ENCODE data around the gene TIA1. TPM values are rescaled to one million over a fixed set of nuclear protein-coding genes. Genes with fewer than 3 reads are reported as not detected.

The TIA1 gene
- total RNA-seq, 4 donors from 2014 or later = 41.1 to 82.2 (median 47.3) TPM

DNA sequence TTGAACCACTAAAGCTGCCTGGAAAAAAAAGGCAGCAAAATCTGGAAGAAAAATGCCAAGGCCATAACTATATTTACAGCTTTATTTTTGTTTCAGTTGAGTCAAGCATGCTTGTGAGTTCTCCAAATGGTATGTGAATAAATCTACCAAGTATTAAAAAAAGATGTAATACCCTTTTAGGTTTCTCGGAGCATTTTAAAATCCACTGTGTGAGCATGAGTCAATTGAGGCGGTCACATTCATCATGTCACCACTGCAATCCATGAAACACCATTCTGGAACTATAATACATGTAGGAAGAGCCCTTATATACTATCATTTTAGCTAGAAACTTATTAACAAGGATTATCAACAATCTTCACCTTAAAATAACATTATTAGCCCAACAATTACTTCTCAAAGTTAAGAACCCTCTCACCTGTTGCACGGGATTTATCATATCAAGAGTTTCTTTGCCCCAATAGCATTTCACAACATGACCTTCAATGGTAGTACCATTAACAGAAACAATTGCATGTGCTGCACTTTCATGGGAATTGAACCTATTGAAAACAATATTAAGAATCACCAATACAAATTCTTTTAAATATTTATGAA, 33.4 kb downstream of the TIA1 start:
- intact Hi-C loops (cut with DNase I) = no loop called here
- no peak for DNase-seq (ENCODE audit: extremely low spot score)
- H3K4me1 ChIP-seq = no peaks in the 10 kb centered on the region
- no peaks in the 10 kb centered on the region for H3K27me3 ChIP-seq
- H3K4me3 ChIP-seq = no peak overlapping the region
- H3K9me3 ChIP-seq = no peaks in the 10 kb centered on the region
- WGBS = 88% methylated on average over 3 of the region's 3 CpGs
- peaks cover 43 to 94% (median 73%) of the 10 kb centered on the region in 4 donors for H3K36me3 ChIP-seq
- no peak overlapping the region for H3K27ac ChIP-seq (replicated peaks in 1 of 4)
- no peak for TF ChIP-seq POLR2A (IDR thresholded peaks at IDR 0.05; ENCODE audit: low read depth)
- TF ChIP-seq POLR2AphosphoS5 (IDR thresholded peaks at IDR 0.05) = no peak
- TF ChIP-seq EP300 (IDR thresholded peaks at IDR 0.05) = no peak
- no peak for TF ChIP-seq CTCF (IDR thresholded peaks at IDR 0.05)

DNA sequence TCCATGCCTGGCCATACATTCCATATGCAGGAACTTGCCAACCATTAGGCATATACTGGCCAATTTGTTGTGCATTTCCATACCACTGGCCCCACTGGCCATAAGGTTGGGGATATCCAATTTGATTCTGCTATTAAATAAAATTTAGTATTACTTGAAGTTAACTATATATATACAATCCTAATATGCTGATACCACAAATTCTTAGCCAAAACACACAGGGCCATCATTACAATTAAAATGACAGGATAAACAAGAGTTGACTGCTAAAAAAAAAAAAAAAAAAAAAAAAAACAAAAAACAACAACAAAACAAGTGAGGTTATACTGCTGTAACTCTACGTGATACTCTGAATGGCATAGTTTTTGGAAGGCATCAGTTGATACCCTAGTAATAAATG, 34.1 kb downstream of the TIA1 start:
- TF ChIP-seq POLR2A (IDR thresholded peaks at IDR 0.05; ENCODE audit: low read depth) = no peak
- TF ChIP-seq CTCF (IDR thresholded peaks at IDR 0.05) = no peak
- TF ChIP-seq EP300 (IDR thresholded peaks at IDR 0.05) = no peak
- TF ChIP-seq POLR2AphosphoS5 (IDR thresholded peaks at IDR 0.05) = no peak
- Histone ChIP-seq H3K4me1 (no peaks in the 10 kb centered on the region), H3K36me3 (peaks cover 38 to 87% (median 67%) of the 10 kb centered on the region in 4 donors), H3K27ac (replicated peaks in 1 of 4) (no peak overlapping the region), H3K9me3 (no peaks in the 10 kb centered on the region), H3K27me3 (no peaks in the 10 kb centered on the region), H3K4me3 (no peak overlapping the region)
- DNase-seq (ENCODE audit: extremely low spot score) = no peak
- intact Hi-C loops (cut with DNase I) = no loop called here
- 90% methylated on average over 1 of the region's 1 CpG for WGBS

- Histone ChIP-seq H3K27ac (replicated peaks in 1 of 4) (no peak overlapping the region), H3K4me1 (no peaks in the 10 kb centered on the region), H3K36me3 (peaks cover 25 to 77% (median 50%) of the 10 kb centered on the region in 4 donors), H3K27me3 (no peaks in the 10 kb centered on the region), H3K4me3 (no peak overlapping the region), H3K9me3 (no peaks in the 10 kb centered on the region)
- WGBS = 89% methylated on average over 3 of the region's 3 CpGs
- intact Hi-C loops (cut with DNase I) = no loop called here
- TF ChIP-seq POLR2A (IDR thresholded peaks at IDR 0.05; ENCODE audit: low read depth) (no peak), POLR2AphosphoS5 (IDR thresholded peaks at IDR 0.05) (no peak), CTCF (IDR thresholded peaks at IDR 0.05) (no peak), EP300 (IDR thresholded peaks at IDR 0.05) (no peak)
- no peak for DNase-seq (ENCODE audit: extremely low spot score)
These were observed 36.0 kb downstream of the TIA1 start for GRCh38 chr2:70212298-70212932.

DNA sequence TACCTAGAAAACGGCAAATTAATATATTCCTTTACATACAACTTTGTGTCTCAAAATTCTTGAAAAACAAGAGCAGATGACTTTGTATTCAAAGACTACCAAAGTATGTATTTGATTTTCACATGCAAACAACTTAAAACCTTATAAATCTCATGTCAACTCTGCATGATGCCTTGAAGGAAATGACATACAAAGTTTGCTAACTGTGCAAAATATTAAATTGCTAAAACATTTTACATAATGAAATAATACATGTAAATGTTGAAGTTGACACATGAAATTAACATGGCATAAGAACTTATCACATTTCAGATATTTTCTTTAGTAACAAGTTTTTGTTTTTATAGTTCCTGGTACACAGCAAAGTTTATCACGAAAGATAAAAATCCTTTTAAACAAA, 36.8 kb downstream of the TIA1 start:
- H3K27ac ChIP-seq (replicated peaks in 1 of 4) = no peak overlapping the region
- H3K27me3 ChIP-seq = no peaks in the 10 kb centered on the region
- H3K4me1 ChIP-seq = no peaks in the 10 kb centered on the region
- intact Hi-C loops (cut with DNase I) = no loop called here
- DNase-seq (ENCODE audit: extremely low spot score) = no peak
- H3K9me3 ChIP-seq = no peaks in the 10 kb centered on the region
- no peak for TF ChIP-seq POLR2A (IDR thresholded peaks at IDR 0.05; ENCODE audit: low read depth)
- TF ChIP-seq CTCF (IDR thresholded peaks at IDR 0.05) = no peak
- TF ChIP-seq POLR2AphosphoS5 (IDR thresholded peaks at IDR 0.05) = no peak
- no peak for TF ChIP-seq EP300 (IDR thresholded peaks at IDR 0.05)
- peaks cover 16 to 69% (median 42%) of the 10 kb centered on the region in 4 donors for H3K36me3 ChIP-seq
- 92% methylated on average over 2 of the region's 2 CpGs for WGBS
- H3K4me3 ChIP-seq = no peak overlapping the region
